Measurements from ENCODE around the gene CDHR4.
"Not testable (repeated sequence)": the region's sequence is repeated elsewhere in the genome, so short reads cannot be mapped to it uniquely, and the experiment has no call there.

The CDHR4 gene, protein sequence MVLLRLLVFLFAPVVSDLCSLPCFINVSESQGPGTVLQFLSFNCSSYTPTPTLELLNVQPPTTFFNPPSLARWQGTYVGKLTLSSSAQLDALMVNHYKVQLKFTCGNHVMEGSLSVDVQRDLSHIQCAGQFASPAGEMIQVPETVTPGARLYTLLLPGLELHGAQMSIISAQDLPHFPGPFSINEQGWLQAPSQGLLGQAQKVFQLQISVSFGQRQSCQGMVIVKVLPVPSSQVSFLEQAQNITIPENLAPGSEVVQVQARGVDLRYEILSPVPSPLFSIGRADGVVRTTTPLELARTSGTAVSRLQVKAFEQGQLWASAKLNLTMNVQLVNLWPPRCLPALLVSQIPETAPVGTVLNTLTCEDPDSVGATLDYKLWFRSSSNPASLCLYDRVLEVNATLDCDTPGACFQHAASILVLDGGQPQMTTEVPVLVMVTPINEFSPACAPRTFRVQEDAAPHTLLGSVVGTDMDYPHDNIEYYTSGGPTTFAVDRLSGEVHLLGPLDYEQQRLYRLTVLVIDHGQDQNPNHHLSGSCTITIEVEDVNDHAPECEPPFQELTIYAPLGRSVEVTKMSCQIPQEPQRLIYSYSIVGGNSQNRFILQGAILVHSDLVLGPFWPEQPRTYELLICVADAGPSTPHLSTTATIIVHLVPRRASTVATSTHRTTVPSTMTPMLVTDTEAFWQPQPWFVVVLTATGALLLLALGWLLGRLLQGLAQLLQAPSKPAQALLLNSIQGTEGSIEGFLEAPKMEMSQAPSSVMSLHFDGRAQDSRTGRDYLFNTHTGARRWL

DNA sequence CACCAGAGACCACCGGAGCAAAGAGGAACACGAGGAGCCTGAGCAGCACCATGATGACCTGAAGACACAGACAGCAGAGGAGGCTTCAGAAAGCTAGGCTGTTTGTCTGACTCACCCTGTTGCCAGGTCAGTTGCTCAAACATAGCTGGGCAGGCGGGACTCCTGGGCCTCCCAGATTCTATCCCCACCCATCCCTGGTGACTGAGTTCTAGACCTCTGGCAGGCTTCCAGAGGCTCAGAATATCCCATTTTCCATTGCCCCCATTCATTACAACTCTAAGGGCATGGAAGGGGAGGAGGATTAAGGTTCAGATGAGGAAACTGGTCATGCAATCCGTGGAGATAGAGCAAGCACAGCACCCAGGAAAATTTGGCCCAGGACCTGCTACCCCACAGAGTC is at the start of gene CDHR4:
CDHR4 (minus strand) TSS at position 113 of the 400 bp plus-strand sequence; CDS start at position 52, 61 bp downstream.
- DNase-seq = no peak

- no peak for DNase-seq
Observed at GRCh38 chr3:49845694-49846093, 46.0 kb upstream of the CDHR4 start.

DNA sequence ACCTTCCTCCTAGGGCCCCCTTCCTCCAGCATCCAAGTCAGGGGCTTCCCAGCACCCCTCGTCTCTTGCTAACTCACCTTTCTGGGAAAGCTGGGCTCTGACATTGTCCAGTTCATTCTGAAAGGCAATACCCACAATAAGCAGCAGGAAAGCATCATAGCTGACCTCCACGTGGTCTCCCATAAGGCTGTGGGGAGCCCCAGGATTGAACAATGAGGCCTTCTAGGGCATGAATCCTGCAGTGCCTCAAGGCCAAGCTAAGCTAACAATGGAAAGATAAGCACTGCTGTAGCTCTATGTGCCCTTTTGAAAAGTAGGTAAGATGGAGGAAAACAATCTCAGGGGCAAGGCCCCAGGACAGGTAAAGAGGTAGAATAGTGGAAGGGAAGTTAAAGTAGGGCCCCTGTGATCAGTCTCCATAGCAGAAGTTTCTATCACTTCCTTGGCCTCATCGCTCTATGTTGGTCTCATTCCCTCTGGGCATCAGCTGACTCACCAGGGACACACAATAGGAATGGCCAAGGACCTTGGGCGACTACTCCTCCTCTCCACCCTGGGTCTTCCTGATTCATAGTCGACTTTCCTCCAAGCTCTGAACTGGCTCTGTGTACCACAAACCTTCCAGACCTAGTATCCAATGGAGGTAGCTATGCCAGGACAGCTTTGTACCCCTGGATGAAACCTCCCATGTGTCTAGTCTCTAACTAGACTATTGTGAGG is 45.0 kb upstream of the CDHR4 start:
- no peak for DNase-seq

- DNase-seq = no peak
Observed at GRCh38 chr3:49842843-49843517, 43.3 kb upstream of the CDHR4 start.

- DNase-seq = no peak
Observed at GRCh38 chr3:49841806-49842205, 42.1 kb upstream of the CDHR4 start.

GRCh38 chr3:49841126-49841696 is 41.5 kb upstream of the CDHR4 start:
- DNase-seq = no peak

- no peak for DNase-seq
Observed at GRCh38 chr3:49840388-49840787, 40.7 kb upstream of the CDHR4 start.

- DNase-seq = no peak
Observed at GRCh38 chr3:49839193-49839809, 39.6 kb upstream of the CDHR4 start.

GRCh38 chr3:49831341-49831740 is 31.7 kb upstream of the CDHR4 start:
- DNase-seq = no peak

- DNase-seq = no peak
Observed at GRCh38 chr3:49826016-49826415, 26.3 kb upstream of the CDHR4 start.

DNA sequence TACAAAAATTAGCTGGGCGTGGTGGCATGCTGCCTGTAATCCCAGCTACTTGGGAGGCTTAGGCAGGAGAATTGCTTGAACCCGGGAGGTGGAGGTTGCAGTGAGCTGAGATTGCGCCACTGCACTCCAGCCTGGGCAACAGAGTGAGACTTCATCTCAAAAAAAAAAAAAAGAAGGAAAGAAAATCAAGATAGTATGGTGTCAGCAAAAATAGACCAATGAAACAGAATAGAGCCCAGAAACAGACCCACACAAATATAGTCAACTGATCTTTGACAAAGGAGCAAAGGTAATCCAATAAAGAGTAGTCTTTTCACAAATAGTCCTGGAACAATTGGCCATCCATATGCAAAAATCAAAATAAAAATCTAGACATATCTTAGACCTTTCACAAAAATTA is 23.5 kb upstream of the CDHR4 start:
- DNase-seq = not testable (repeated sequence)

GRCh38 chr3:49813497-49814174 is 14.0 kb upstream of the CDHR4 start, which contains the start of gene UBA7:
Gene UBA7, minus strand, starts transcription at chr3:49813953. Its CDS starts 166 bp downstream, at chr3:49813787.
- DNase-seq = no peak

DNA sequence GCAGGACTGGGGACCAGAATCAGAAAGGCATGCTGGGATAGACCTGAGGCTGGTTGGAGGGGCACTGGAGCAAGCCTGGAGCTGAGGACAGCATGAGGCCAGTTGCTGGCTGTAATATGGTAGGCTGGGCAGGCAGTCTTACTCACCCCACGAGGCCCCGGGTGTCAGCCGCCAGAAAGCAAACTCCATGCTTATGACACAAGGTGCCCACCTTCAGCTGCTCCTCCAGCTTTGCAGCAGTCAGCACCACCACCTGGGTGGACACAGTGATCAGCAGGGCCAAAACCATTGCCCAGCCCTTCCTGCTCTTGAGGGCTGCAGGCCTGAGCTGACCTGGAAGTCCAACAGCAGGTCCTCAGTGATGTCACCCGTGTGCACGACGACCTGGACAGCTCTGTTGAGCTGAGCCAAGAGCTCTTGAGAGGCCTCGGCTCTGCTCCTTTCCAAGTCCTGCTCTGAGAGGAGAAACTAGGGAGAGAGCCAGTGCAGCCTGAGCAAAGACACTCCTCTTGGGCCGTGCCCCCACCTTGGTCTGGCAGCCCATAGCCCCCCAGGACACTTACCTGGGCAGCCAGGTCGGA is 13.3 kb upstream of the CDHR4 start:
- no peak for DNase-seq

GRCh38 chr3:49807431-49808114 is 7.9 kb upstream of the CDHR4 start:
- DNase-seq = no peak

DNA sequence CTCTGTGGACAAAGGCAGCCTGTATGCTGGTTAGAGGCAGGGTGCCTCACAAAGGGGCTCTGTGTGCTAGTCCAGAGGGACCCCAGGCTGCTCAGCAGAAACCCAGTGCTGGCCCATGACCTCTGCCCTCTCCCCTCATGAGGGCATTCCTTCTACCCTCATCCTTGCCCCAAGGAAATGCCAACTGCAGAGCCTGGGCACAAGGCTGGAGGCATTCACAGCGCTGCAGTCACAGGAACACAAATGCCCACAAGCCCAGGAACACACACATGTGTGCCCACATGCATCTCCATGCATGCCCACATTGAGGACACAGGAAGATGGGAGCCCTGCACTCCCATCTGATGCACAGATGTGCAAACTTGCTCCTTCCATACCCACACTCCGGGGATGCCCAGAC is 7.2 kb upstream of the CDHR4 start:
- DNase-seq = no peak

DNA sequence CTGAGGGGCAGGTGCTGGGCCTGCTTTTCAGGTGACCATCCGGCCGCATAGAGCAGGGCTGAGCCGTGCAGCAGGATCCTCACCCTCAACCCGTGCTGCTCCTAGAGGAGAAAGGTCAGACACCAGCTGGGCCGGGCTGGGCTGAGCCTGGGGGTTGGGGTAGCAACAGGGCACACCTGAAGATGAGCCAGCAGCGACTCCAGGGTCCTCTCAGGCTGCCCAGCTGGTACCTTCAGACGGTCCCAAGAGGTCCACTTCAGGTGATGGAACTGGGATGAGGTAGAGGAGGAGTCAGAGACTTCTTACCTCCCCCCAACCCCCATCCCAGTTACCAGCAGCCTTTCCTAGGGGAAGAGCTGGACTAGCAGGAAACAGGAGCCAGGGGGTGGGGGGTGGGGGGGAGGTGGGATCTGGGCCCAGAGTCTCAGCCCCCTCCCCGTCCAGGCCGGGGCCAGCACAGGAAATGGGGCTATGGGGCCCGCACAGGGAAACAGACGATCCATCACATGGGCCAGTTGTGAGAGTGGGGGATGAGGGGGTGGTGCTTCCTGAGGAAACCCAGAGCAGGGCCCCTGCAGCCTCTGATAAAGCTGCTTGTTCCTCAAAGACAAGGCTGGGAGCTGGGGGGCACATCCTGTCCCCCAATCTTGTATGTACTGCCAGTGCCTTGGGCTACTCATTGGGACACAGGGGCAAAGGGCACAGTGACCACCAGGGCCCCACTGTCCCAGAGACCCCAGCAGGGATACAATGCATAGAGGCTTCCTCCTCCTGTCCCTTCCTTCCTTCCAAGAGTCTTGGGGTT is 6.4 kb upstream of the CDHR4 start:
- DNase-seq = no peak

GRCh38 chr3:49805367-49805782 is 5.7 kb upstream of the CDHR4 start:
- DNase-seq = no peak

DNA sequence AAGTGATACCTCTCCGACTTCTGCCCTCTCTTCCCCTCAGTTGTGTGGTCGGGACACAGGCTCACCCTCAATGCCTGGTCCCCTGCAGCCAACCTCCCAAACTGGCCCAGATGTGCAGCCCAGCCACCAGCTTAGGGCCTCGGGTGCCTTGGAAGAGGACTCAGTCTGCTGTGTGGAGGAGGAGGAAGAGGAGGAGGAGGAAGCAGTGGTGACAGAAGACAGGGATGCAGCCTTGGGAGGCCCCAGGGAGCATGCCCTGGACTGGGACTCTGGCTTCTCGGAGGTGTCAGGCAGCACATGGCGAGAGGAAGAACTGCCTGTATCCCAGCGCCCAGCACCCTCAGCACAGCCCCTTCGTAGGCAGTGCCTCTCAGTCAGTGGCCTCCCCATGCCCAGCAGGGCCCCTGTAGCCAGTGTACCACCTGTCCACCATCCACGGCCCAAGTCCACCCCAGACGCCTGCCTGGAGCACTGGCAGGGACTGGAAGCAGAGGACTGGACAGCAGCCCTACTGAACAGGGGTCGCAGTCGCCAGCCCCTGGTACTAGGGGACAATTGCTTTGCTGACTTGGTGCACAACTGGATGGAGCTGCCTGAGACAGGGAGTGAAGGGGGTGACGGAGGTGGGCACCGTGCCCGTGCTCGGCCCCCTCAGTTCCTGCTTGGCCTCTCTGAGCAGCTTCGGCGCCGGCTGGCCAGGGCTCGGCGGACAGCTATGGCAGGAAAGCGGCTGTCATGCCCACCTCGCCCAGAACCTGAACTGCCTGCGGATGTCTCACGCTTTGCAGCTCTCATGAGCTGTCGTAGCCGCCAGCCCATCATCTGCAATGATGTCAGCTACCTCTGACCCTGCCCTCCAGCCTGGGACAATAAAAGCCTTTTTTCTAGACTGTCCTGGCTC is 4.7 kb upstream of the CDHR4 start:
- no peak for DNase-seq
